Breast epithelium (tissue), 3 donors: ENCODE data around the gene PRDM16.

Experiments used
- POLR2A ChIP-seq: fragments of 450-650 bp; IDR thresholded peaks from one replicate; pipeline ENCODE4 v1.6.1; 2016; ENCODE audit warnings: antibody characterized with exemption, mild to moderate bottlenecking, moderate library complexity
- POLR2AphosphoS5 ChIP-seq, 3 donors: sonication (generic); formaldehyde crosslinking; IDR thresholded peaks; one replicate each; pipeline ENCODE4 v1.6.1; 2017; ENCODE audit warnings: antibody characterized with exemption in 3 of 3
- TF ChIP-seq, protein P1 (sequence below), 3 donors: fragments of 450-650 bp; IDR thresholded peaks; one replicate each; pipeline ENCODE4 v1.5.1; 2016 to 2017; ENCODE audit warnings: antibody characterized with exemption in 3 of 3, mild to moderate bottlenecking in 3 of 3, moderate library complexity in 3 of 3

DNA sequence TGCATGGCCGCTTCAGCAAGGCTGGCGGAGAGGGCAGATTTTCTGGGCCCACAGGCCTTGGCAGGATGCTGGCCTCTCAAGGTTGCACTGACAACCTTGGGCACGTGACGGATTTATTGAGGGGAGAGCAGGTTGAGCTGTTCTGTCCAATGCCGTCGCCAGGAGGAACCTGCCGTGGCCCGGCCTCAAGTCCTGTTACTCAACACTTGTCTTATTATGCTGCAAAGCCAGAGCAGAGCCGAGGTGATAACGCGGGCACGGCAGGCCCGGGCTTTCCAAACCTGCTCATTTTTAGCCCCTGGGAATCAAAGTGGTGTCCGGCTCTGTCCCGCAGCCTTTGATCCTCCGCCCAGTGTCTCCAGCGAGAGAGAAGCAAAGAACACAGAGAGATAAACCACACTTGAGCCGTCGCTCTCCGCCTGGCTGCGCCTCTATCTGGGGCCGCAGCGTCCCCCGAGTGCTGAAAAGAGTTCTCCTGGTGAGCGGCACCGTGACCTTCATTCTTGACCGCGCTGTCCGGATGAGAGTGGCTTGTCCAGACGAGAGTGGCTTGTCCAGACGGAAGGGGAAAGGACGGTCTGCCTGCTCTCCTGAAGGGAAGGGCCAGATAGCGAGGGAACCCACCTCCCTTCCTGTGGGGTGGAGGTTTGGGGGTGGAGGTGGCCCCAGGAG, 223.2 kb downstream of the PRDM16 start:
- TF ChIP-seq, protein P1, sequence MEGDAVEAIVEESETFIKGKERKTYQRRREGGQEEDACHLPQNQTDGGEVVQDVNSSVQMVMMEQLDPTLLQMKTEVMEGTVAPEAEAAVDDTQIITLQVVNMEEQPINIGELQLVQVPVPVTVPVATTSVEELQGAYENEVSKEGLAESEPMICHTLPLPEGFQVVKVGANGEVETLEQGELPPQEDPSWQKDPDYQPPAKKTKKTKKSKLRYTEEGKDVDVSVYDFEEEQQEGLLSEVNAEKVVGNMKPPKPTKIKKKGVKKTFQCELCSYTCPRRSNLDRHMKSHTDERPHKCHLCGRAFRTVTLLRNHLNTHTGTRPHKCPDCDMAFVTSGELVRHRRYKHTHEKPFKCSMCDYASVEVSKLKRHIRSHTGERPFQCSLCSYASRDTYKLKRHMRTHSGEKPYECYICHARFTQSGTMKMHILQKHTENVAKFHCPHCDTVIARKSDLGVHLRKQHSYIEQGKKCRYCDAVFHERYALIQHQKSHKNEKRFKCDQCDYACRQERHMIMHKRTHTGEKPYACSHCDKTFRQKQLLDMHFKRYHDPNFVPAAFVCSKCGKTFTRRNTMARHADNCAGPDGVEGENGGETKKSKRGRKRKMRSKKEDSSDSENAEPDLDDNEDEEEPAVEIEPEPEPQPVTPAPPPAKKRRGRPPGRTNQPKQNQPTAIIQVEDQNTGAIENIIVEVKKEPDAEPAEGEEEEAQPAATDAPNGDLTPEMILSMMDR (IDR thresholded peaks at IDR 0.05) = no peak
- TF ChIP-seq POLR2AphosphoS5 (IDR thresholded peaks at IDR 0.05) = no peak
- TF ChIP-seq POLR2A = no peak
